Skin of body (tissue), 2 donors: ENCODE measurements around the gene GSG1. TPM values are rescaled to one million over a fixed set of nuclear protein-coding genes. Genes with fewer than 3 reads are reported as not detected.

Experiments
- DNase-seq: peaks from one replicate; lab custom pipeline; 2025; lab: John Stamatoyannopoulos, UW
- total RNA-seq: library from RNA; depleted of rRNA; stranded (reverse); fragments of >200 nt; gene quantifications from one replicate; pipeline ENCODE4 v1.2.3, GENCODE V29; 2014

The GSG1 gene
- 0.89 TPM for total RNA-seq

- DNase-seq, result no peak
Measured at GRCh38 chr12:13103391-13104033, at the start of gene GSG1. GSG1 (minus strand) TSS chr12:13103667; CDS start chr12:13103512, 155 bp downstream.

GRCh38 chr12:13153180-13153579 is 49.7 kb upstream of the GSG1 start:
- no peak for DNase-seq

GRCh38 chr12:13152756-13153155 is 49.3 kb upstream of the GSG1 start:
- no peak for DNase-seq

- peak; percentile 67 for DNase-seq
Measured at GRCh38 chr12:13152281-13152680, 48.8 kb upstream of the GSG1 start.

- peak; percentile 72 for DNase-seq
Measured at GRCh38 chr12:13149411-13149810, 45.9 kb upstream of the GSG1 start.

GRCh38 chr12:13148485-13148847 is 45.0 kb upstream of the GSG1 start:
- no peak for DNase-seq

GRCh38 chr12:13147688-13148484 is 44.4 kb upstream of the GSG1 start:
- DNase-seq, result peak; percentile 55

GRCh38 chr12:13146336-13146938 is 43.0 kb upstream of the GSG1 start:
- DNase-seq, result peak; percentile 29

- no peak for DNase-seq
Measured at GRCh38 chr12:13144266-13144828, 40.9 kb upstream of the GSG1 start.

GRCh38 chr12:13142747-13143146 is 39.3 kb upstream of the GSG1 start:
- DNase-seq, result no peak

- no peak for DNase-seq
Measured at GRCh38 chr12:13141686-13142085, 38.2 kb upstream of the GSG1 start.

GRCh38 chr12:13135371-13136178 is 32.1 kb upstream of the GSG1 start:
- peak; percentile 68 for DNase-seq

- no peak for DNase-seq
Measured at GRCh38 chr12:13133886-13134285, 30.4 kb upstream of the GSG1 start.

- no peak for DNase-seq
Measured at GRCh38 chr12:13130981-13131380, 27.5 kb upstream of the GSG1 start.

- peak; percentile 71 for DNase-seq
Measured at GRCh38 chr12:13128291-13128965, 25.0 kb upstream of the GSG1 start.

GRCh38 chr12:13127444-13127843 is 24.0 kb upstream of the GSG1 start:
- DNase-seq, result no peak

- DNase-seq, result no peak
Measured at GRCh38 chr12:13126494-13126893, 23.0 kb upstream of the GSG1 start.

GRCh38 chr12:13125996-13126395 is 22.5 kb upstream of the GSG1 start:
- no peak for DNase-seq

- no peak for DNase-seq
Measured at GRCh38 chr12:13124656-13125505, 21.4 kb upstream of the GSG1 start.

GRCh38 chr12:13121568-13121967 is 18.1 kb upstream of the GSG1 start:
- DNase-seq, result no peak
